ENCODE data around the gene BMAL1. TPM values are rescaled to one million over a fixed set of nuclear protein-coding genes. Genes with fewer than 3 reads are reported as not detected.

The BMAL1 gene
- total RNA-seq, 1 experiment from 2014 or later, result 3.2 TPM

- BruUV-seq (replicated peaks), result no TSS peak
- Histone ChIP-seq H3K27ac (ENCODE audit: low read depth, low read length, poor library complexity, severe bottlenecking) (no peak overlapping the region), H3K4me1 (ENCODE audit: insufficient read depth, low read length, poor library complexity, severe bottlenecking) (peaks cover 3% of the 10 kb centered on the region), H3K4me3 (ENCODE audit: low read depth, low read length, poor library complexity, severe bottlenecking) (no peak overlapping the region), H3K27me3 (replicated peaks; ENCODE audit: insufficient read depth, low read depth, low read length, poor library complexity) (peaks cover 39% of the 10 kb centered on the region), H3K36me3 (ENCODE audit: insufficient read depth, low read length, poor library complexity, severe bottlenecking) (no peaks in the 10 kb centered on the region), H3K9me3 (ENCODE audit: low read depth, low read length, poor library complexity, severe bottlenecking) (no peaks in the 10 kb centered on the region)
- ChIA-PET POLR2A (ENCODE audit: low non-redundant PET) (no interaction called here), CTCF (no interaction called here)
- intact Hi-C loops (cut with micrococcal nuclease; ENCODE audit: unreplicated experiment), result no loop called here
- no peak for TF ChIP-seq EZH2 (IDR thresholded peaks at IDR 0.05; ENCODE audit: borderline replicate concordance, low read depth, low read length, poor library complexity, severe bottlenecking)
- TF ChIP-seq, protein P1, sequence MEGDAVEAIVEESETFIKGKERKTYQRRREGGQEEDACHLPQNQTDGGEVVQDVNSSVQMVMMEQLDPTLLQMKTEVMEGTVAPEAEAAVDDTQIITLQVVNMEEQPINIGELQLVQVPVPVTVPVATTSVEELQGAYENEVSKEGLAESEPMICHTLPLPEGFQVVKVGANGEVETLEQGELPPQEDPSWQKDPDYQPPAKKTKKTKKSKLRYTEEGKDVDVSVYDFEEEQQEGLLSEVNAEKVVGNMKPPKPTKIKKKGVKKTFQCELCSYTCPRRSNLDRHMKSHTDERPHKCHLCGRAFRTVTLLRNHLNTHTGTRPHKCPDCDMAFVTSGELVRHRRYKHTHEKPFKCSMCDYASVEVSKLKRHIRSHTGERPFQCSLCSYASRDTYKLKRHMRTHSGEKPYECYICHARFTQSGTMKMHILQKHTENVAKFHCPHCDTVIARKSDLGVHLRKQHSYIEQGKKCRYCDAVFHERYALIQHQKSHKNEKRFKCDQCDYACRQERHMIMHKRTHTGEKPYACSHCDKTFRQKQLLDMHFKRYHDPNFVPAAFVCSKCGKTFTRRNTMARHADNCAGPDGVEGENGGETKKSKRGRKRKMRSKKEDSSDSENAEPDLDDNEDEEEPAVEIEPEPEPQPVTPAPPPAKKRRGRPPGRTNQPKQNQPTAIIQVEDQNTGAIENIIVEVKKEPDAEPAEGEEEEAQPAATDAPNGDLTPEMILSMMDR (conservative IDR thresholded peaks at IDR 0.05; ENCODE audit: low read depth, low read length), result no peak
- no peak for DNase-seq (ENCODE audit: low spot score)
Observed at GRCh38 chr11:13280777-13281176, 3.2 kb downstream of the BMAL1 start.

DNA sequence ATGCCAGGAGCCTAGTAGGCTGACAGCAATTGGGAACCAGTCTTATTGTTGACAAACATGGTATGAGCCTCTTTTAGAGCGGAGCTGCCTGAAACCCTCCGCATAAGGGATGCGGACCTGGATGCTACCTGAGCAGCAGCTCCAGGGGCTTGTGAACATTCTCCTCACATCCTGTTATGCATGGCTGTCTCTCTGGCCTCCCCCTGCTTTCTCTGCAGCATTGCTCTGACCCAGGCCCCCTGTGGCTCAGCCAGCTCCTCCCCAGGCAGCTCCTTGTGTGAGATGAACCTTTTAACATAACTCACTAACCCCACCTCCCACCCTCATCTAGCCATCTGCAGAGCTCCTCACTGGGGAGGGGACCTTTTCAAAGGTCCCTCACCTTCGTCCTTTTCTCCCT, 6.0 kb downstream of the BMAL1 start:
- H3K27ac ChIP-seq (ENCODE audit: low read depth, low read length, poor library complexity, severe bottlenecking), result no peak overlapping the region
- CTCF ChIA-PET, result no interaction called here
- POLR2A ChIA-PET (ENCODE audit: low non-redundant PET), result no interaction called here
- no peaks in the 10 kb centered on the region for H3K36me3 ChIP-seq (ENCODE audit: insufficient read depth, low read length, poor library complexity, severe bottlenecking)
- no TSS peak for BruUV-seq (replicated peaks)
- intact Hi-C loops (cut with micrococcal nuclease; ENCODE audit: unreplicated experiment), result no loop called here
- no peak overlapping the region for H3K4me3 ChIP-seq (ENCODE audit: low read depth, low read length, poor library complexity, severe bottlenecking)
- TF ChIP-seq, protein P1 (conservative IDR thresholded peaks at IDR 0.05; ENCODE audit: low read depth, low read length), result no peak
- no peak for TF ChIP-seq EZH2 (IDR thresholded peaks at IDR 0.05; ENCODE audit: borderline replicate concordance, low read depth, low read length, poor library complexity, severe bottlenecking)
- H3K4me1 ChIP-seq (ENCODE audit: insufficient read depth, low read length, poor library complexity, severe bottlenecking), result no peaks in the 10 kb centered on the region
- DNase-seq (ENCODE audit: low spot score), result no peak
- H3K9me3 ChIP-seq (ENCODE audit: low read depth, low read length, poor library complexity, severe bottlenecking), result no peaks in the 10 kb centered on the region
- peaks cover 27% of the 10 kb centered on the region for H3K27me3 ChIP-seq (replicated peaks; ENCODE audit: insufficient read depth, low read depth, low read length, poor library complexity)

GRCh38 chr11:13284776-13285588, 7.4 kb downstream of the BMAL1 start:
- TF ChIP-seq EZH2 (IDR thresholded peaks at IDR 0.05; ENCODE audit: borderline replicate concordance, low read depth, low read length, poor library complexity, severe bottlenecking), result no peak
- TF ChIP-seq, protein P1 (conservative IDR thresholded peaks at IDR 0.05; ENCODE audit: low read depth, low read length), result no peak
- ChIA-PET POLR2A (ENCODE audit: low non-redundant PET) (no interaction called here), CTCF (no interaction called here)
- Histone ChIP-seq H3K4me3 (ENCODE audit: low read depth, low read length, poor library complexity, severe bottlenecking) (no peak overlapping the region), H3K4me1 (ENCODE audit: insufficient read depth, low read length, poor library complexity, severe bottlenecking) (no peaks in the 10 kb centered on the region), H3K9me3 (ENCODE audit: low read depth, low read length, poor library complexity, severe bottlenecking) (no peaks in the 10 kb centered on the region), H3K27ac (ENCODE audit: low read depth, low read length, poor library complexity, severe bottlenecking) (no peak overlapping the region), H3K27me3 (replicated peaks; ENCODE audit: insufficient read depth, low read depth, low read length, poor library complexity) (peaks cover 14% of the 10 kb centered on the region), H3K36me3 (ENCODE audit: insufficient read depth, low read length, poor library complexity, severe bottlenecking) (no peaks in the 10 kb centered on the region)
- DNase-seq (ENCODE audit: low spot score), result no peak
- intact Hi-C loops (cut with micrococcal nuclease; ENCODE audit: unreplicated experiment), result no loop called here
- no TSS peak for BruUV-seq (replicated peaks)
